PC-9 (cell line): Measurements from ENCODE around the gene DYSF. TPM values are rescaled to one million over a fixed set of nuclear protein-coding genes. Genes with fewer than 3 reads are reported as not detected.
A peak's percentile ranks its signal among the peaks of the same experiment; 100 is the strongest.

Experiments used
- BruUV-seq: library from RNA; stranded (reverse); fragments of 400-500 nt; replicated peaks from 2 replicates; lab custom pipeline; 2021; lab: Mats Ljungman, UMichigan
- CTCF ChIA-PET: fragments of 300-600 bp; sonication (Branson Sonifier 250); formaldehyde crosslinking; loops from one replicate; lab custom pipeline; 2022; ENCODE audit warnings: antibody characterized with exemption; lab: Charles Lee
- POLR2A ChIA-PET: fragments of 300-600 bp; sonication (Branson Sonifier 250); formaldehyde crosslinking; loops from one replicate; lab custom pipeline; 2022; ENCODE audit warnings: antibody characterized with exemption; ENCODE audit not compliant: unreplicated experiment; lab: Charles Lee
- DNase-seq, 2 experiments: peaks; one replicate each; pipeline versions ENCODE4 v3.0.0 to v3.0.0-alpha.2; 2015 to 2022; ENCODE audit warnings: mixed read lengths in 1 of 2
- H2AFZ ChIP-seq: fragments of 200-600 bp; sonication (generic); 2 replicates; pipeline ENCODE4 v1.8.1; 2017; ENCODE audit warnings: antibody characterized with exemption
- H3F3A ChIP-seq: fragments of 200-600 bp; sonication (generic); 2 replicates; pipeline ENCODE4 v1.8.1; 2017; ENCODE audit warnings: antibody characterized with exemption, mild to moderate bottlenecking, low read depth; ENCODE audit not compliant: insufficient read depth
- H3K27ac ChIP-seq: fragments of 200-600 bp; sonication (generic); 2 replicates; pipeline ENCODE4 v1.6.1; 2016; ENCODE audit warnings: mixed run types
- H3K27me3 ChIP-seq: fragments of 200-600 bp; sonication (generic); 2 replicates; pipeline ENCODE4 v1.6.1; 2016; ENCODE audit warnings: low read depth, mixed run types; ENCODE audit not compliant: insufficient read depth
- H3K36me3 ChIP-seq: fragments of 200-600 bp; sonication (generic); 2 replicates; pipeline ENCODE4 v1.6.1; 2016; ENCODE audit warnings: low read depth, mixed run types
- H3K4me1 ChIP-seq: fragments of 200-600 bp; sonication (generic); replicated peaks from 2 replicates; pipeline ENCODE4 v1.6.1; 2016; ENCODE audit warnings: mixed run types; ENCODE audit not compliant: insufficient read depth
- H3K4me2 ChIP-seq: fragments of 200-600 bp; sonication (generic); 2 replicates; pipeline ENCODE4 v1.6.1; 2017; ENCODE audit warnings: mixed run types
- H3K4me3 ChIP-seq: fragments of 200-600 bp; sonication (generic); 2 replicates; pipeline ENCODE4 v1.6.1; 2016; ENCODE audit warnings: mixed run types
- H3K79me2 ChIP-seq: fragments of 200-600 bp; sonication (generic); 2 replicates; pipeline ENCODE4 v1.6.1; 2017; ENCODE audit warnings: low read depth, mixed run types
- H3K9me2 ChIP-seq: fragments of 200-600 bp; sonication (generic); 2 replicates; pipeline ENCODE4 v1.8.1; 2017; ENCODE audit warnings: mild to moderate bottlenecking; ENCODE audit not compliant: insufficient read depth
- H3K9me3 ChIP-seq: fragments of 200-600 bp; sonication (generic); 2 replicates; pipeline ENCODE4 v1.8.1; 2016; ENCODE audit warnings: low read depth; ENCODE audit not compliant: insufficient read depth
- H4K20me1 ChIP-seq: fragments of 200-600 bp; sonication (generic); 2 replicates; pipeline ENCODE4 v1.8.1; 2017; ENCODE audit not compliant: insufficient read depth
- EZH2 ChIP-seq: fragments of 200-600 bp; sonication (generic); IDR thresholded peaks from 2 replicates; pipeline ENCODE4 v1.8.0; 2017; ENCODE audit warnings: antibody characterized with exemption, low read depth
- intact Hi-C: fragments of 100-400 bp; cut with micrococcal nuclease; formaldehyde crosslinking; loops from one replicate; pipeline ENCODE4 v1.10.0; 2022; ENCODE audit not compliant: unreplicated experiment
- total RNA-seq: library from RNA; stranded (reverse); gene quantifications from 2 replicates; pipeline ENCODE4 v1.2.3, GENCODE V29; 2021
- TF ChIP-seq, protein P1 (sequence below): fragments of 200-600 bp; sonication (generic); conservative IDR thresholded peaks from 2 replicates; pipeline ENCODE4 v1.6.1; 2017; ENCODE audit warnings: mixed run types, antibody characterized with exemption, mild to moderate bottlenecking, moderate library complexity

Gene DYSF
- total RNA-seq, 1 experiment from 2014 or later = 12.2 TPM

DNA sequence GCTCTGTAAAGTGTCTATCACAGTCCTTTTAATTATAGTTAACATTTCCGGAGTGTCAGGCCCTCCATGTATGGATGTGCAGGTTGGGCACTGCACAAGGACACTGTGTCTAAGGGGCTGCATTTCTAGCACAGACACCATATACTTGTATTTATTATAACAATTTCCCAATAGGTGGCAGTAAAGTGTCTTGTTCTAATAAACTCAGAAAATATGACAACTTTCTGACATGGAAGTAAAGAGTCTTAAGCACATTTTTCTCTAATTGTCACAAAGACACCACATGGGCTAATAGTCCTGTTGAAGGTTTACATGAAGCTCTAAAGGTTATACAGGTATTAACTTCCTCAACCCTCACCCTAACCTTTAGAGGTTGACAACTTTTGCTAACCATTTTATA, 156.6 kb downstream of the DYSF start:
- TF ChIP-seq EZH2 = no peak
- TF ChIP-seq, protein P1, sequence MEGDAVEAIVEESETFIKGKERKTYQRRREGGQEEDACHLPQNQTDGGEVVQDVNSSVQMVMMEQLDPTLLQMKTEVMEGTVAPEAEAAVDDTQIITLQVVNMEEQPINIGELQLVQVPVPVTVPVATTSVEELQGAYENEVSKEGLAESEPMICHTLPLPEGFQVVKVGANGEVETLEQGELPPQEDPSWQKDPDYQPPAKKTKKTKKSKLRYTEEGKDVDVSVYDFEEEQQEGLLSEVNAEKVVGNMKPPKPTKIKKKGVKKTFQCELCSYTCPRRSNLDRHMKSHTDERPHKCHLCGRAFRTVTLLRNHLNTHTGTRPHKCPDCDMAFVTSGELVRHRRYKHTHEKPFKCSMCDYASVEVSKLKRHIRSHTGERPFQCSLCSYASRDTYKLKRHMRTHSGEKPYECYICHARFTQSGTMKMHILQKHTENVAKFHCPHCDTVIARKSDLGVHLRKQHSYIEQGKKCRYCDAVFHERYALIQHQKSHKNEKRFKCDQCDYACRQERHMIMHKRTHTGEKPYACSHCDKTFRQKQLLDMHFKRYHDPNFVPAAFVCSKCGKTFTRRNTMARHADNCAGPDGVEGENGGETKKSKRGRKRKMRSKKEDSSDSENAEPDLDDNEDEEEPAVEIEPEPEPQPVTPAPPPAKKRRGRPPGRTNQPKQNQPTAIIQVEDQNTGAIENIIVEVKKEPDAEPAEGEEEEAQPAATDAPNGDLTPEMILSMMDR = peak; percentile 63
- BruUV-seq = no TSS peak
- Histone ChIP-seq H3K9me2 (no peaks in the 10 kb centered on the region), H3K27ac (no peak overlapping the region), H3K36me3 (no peaks in the 10 kb centered on the region), H3K9me3 (no peaks in the 10 kb centered on the region), H3K4me3 (no peak overlapping the region), H4K20me1 (no peaks in the 10 kb centered on the region), H3K79me2 (no peaks in the 10 kb centered on the region), H3K4me1 (peaks cover 14% of the 10 kb centered on the region), H3K27me3 (no peaks in the 10 kb centered on the region), H3K4me2 (no peak overlapping the region; the same call in 1 of the 2 replicates), H3F3A (peaks cover 16% of the 10 kb centered on the region), H2AFZ (no peak overlapping the region)
- POLR2A ChIA-PET = no interaction called here
- intact Hi-C loops = loop anchor here (5.0 to 10.0 kb wide), 4 partner anchors 48 to 527 kb away; no protein-coding TSS in a partner anchor
- DNase-seq = peak in 1 of 2 experiments; percentile 52
- CTCF ChIA-PET = interaction anchor here (1.8 kb wide), 1 partner anchor 188 kb away, joined by 5 read pairs; no protein-coding TSS in a partner anchor

DNA sequence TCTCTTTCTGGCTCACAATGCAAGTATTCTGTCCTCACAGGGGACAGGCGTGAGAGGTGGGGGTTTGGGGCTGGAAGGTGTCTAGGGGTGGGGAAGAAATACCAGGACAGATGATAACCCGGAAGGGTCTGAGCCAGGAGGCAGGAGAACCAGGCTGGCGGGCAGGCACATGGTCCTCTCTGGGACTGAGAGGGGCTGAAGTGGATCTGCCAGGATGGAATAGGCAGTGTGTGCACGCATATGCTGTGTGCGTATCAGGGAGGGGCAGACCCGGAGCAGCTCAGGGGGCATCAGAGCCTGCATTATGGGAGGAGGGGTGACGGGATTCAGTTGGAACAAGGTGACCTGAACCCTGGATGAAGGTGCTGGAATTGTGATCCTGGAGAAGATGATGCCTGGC, 157.3 kb downstream of the DYSF start:
- CTCF ChIA-PET = interaction anchor here (0.6 to 1.8 kb wide), 2 partner anchors 185 to 187 kb away, joined by 3 to 5 read pairs; no protein-coding TSS in a partner anchor
- Histone ChIP-seq H4K20me1 (no peaks in the 10 kb centered on the region), H3K9me3 (no peaks in the 10 kb centered on the region), H2AFZ (no peak overlapping the region), H3K79me2 (no peaks in the 10 kb centered on the region), H3K4me3 (no peak overlapping the region), H3K9me2 (no peaks in the 10 kb centered on the region), H3F3A (peaks cover 16% of the 10 kb centered on the region), H3K27me3 (no peaks in the 10 kb centered on the region), H3K4me1 (peaks cover 14% of the 10 kb centered on the region), H3K27ac (no peak overlapping the region), H3K4me2 (no peak overlapping the region), H3K36me3 (no peaks in the 10 kb centered on the region)
- BruUV-seq = no TSS peak
- DNase-seq = no peak
- POLR2A ChIA-PET = no interaction called here
- intact Hi-C loops = loop anchor here (5.0 kb wide), 1 partner anchor 187 kb away; no protein-coding TSS in a partner anchor
- TF ChIP-seq EZH2 = no peak
- TF ChIP-seq, protein P1 = no peak

DNA sequence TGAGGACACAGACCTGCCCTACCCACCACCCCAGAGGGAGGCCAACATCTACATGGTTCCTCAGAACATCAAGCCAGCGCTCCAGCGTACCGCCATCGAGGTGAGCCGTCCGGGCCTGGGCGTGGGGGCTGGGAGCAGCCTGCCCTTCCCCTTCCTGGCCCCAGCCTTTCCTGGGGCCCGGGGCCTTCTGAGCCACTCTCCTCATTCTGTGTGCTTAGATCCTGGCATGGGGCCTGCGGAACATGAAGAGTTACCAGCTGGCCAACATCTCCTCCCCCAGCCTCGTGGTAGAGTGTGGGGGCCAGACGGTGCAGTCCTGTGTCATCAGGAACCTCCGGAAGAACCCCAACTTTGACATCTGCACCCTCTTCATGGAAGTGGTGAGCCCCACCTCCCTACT, 157.9 kb downstream of the DYSF start:
- CTCF ChIA-PET = no interaction called here
- no peaks in the 10 kb centered on the region for H3K27me3 ChIP-seq
- intact Hi-C loops = loop anchor here (5.0 kb wide), 1 partner anchor 186 kb away; no protein-coding TSS in a partner anchor

More for the DNA sequence above, 157.9 kb downstream of the DYSF start:
- no peak overlapping the region for H3K4me3 ChIP-seq
- H3K36me3 ChIP-seq = no peaks in the 10 kb centered on the region
- POLR2A ChIA-PET = no interaction called here
- H3K9me2 ChIP-seq = no peaks in the 10 kb centered on the region
- H3K79me2 ChIP-seq = no peaks in the 10 kb centered on the region
- DNase-seq = no peak
- peaks cover 14% of the 10 kb centered on the region for H3K4me1 ChIP-seq
- peaks cover 16% of the 10 kb centered on the region for H3F3A ChIP-seq
- TF ChIP-seq, protein P1 = no peak
- TF ChIP-seq EZH2 = no peak
- no peaks in the 10 kb centered on the region for H4K20me1 ChIP-seq
- H3K27ac ChIP-seq = no peak overlapping the region
- BruUV-seq = no TSS peak
- no peaks in the 10 kb centered on the region for H3K9me3 ChIP-seq
- no peak overlapping the region for H3K4me2 ChIP-seq
- no peak overlapping the region for H2AFZ ChIP-seq
